GM23248 (cell line): ENCODE data around the gene CDK2.

Experiments used
- EZH2 ChIP-seq: fragments of 200-600 bp; sonication (generic); IDR thresholded peaks from 2 replicates; pipeline ENCODE4 v1.6.1; 2018; ENCODE audit warnings: antibody characterized with exemption, mild to moderate bottlenecking; ENCODE audit not compliant: insufficient read depth, poor library complexity, severe bottlenecking
- EZH2phosphoT487 ChIP-seq: fragments of 200-600 bp; sonication (generic); IDR thresholded peaks from 2 replicates; pipeline ENCODE4 v1.6.1; 2018; ENCODE audit warnings: antibody characterized with exemption, moderate library complexity, mild to moderate bottlenecking, low read depth; ENCODE audit not compliant: insufficient read depth

DNA sequence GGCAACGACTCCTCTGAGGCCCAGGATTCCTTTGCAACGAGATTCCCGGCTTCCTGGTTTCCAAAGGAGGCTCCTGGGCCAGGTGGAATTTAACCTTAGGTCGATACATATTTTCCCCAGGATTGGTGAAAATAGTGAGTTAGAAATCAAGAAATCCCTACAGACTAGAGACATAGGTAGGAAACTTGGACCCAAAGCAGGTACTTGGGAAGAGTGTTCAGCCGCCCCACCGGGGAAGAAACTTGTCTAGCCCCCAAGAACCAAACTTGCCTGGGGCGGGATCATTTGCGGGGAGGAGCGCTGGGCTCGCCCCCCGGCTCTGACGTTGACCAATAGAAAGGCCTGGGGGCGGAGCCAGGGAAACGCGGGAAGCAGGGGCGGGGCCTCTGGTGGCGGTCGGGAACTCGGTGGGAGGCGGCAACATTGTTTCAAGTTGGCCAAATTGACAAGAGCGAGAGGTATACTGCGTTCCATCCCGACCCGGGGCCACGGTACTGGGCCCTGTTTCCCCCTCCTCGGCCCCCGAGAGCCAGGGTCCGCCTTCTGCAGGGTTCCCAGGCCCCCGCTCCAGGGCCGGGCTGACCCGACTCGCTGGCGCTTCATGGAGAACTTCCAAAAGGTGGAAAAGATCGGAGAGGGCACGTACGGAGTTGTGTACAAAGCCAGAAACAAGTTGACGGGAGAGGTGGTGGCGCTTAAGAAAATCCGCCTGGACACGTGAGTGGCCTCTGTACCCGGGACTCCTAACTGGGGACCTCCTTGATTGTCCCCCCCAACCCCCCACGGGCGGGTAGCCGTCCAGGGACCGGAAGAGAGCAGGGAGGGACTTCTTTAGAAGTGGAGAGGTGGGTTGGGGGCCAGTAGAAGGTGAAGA, at the start of gene CDK2:
- no peak for TF ChIP-seq EZH2
- no peak for TF ChIP-seq EZH2phosphoT487
